ENCODE data around the gene ITGA3.

ITGA3 gene

DNA sequence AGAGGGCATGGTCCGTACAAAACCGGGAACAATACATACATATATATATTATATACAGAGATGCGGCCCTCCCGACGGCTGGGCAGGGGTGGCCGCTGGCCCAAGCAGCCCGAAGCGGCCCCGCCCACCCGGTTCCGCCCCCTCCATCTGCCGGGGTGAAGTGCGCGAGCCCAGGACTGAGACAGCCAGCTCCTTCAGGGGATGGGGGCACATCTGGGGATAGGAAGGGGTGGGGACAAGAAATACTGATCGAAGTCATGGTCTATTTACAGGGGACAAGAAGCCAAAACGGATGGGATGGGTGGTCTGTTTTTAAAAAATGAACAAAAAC is 77.8 kb downstream of the ITGA3 start:
- Histone ChIP-seq H3K36me3 (ENCODE audit: control insufficient read depth, insufficient read depth, low read length) (peaks cover 8% of the 10 kb centered on the region), H3K9ac (ENCODE audit: low read depth, low read length) (no peak overlapping the region), H3K4me3 (ENCODE audit: low read depth, low read length) (no peak overlapping the region), H3K4me1 (ENCODE audit: control insufficient read depth, insufficient read depth, low read length) (peaks cover 21% of the 10 kb centered on the region), H3K27me3 (ENCODE audit: control insufficient read depth, insufficient read depth, low read length) (peaks cover 25% of the 10 kb centered on the region), H3K27ac (ENCODE audit: low read depth, low read length) (no peak overlapping the region), H3K9me3 (ENCODE audit: control insufficient read depth, insufficient read depth, low read length) (no peaks in the 10 kb centered on the region)

DNA sequence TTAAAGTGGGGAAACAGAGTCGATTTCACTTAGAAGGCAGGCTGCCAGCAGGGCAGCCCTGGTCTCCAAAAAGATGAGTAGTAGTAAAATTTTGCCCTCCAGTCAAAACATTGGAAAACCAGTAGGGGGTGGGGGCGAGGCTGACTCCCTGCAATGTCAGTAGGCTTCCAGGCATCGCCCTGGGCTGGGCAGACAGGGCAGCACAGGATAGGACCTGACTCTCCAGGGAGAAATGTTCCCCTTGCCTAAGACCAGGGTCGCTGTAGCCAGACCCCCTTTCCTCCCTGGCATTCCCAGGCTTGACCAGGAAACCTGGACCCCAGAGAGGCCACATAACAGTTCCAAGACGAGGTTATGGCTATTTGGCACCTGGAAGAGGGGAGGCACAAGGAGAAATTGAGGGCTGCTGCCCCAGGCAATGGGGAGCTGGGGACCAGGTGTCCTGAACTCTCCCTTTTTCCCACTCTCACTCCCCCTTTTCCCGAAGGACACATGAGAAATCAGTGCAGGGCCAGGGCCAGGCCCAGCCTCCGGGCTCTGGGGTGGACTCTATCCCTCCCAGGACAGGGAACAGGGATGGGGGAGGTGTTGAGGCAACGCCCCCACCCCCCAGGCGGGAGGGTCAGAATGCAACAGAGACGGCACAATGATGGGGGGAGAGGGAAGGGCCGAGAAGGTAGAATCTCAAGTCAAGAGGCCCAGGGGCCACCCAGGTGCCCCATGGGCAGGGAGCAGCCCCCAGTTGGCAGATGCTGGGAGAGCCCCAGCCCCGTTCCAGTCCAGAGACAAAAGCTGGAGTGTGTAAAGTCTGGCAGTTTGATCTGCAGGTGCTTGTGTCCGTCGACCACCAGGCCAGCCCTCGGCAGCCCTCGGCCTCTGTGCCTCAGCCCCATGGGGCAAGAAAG is 78.5 kb downstream of the ITGA3 start:
- Histone ChIP-seq H3K4me1 (ENCODE audit: control insufficient read depth, insufficient read depth, low read length) (peaks cover 21% of the 10 kb centered on the region), H3K27me3 (ENCODE audit: control insufficient read depth, insufficient read depth, low read length) (peaks cover 25% of the 10 kb centered on the region), H3K36me3 (ENCODE audit: control insufficient read depth, insufficient read depth, low read length) (peaks cover 13% of the 10 kb centered on the region), H3K9me3 (ENCODE audit: control insufficient read depth, insufficient read depth, low read length) (no peaks in the 10 kb centered on the region), H3K4me3 (ENCODE audit: low read depth, low read length) (no peak overlapping the region), H3K27ac (ENCODE audit: low read depth, low read length) (no peak overlapping the region), H3K9ac (ENCODE audit: low read depth, low read length) (no peak overlapping the region)

DNA sequence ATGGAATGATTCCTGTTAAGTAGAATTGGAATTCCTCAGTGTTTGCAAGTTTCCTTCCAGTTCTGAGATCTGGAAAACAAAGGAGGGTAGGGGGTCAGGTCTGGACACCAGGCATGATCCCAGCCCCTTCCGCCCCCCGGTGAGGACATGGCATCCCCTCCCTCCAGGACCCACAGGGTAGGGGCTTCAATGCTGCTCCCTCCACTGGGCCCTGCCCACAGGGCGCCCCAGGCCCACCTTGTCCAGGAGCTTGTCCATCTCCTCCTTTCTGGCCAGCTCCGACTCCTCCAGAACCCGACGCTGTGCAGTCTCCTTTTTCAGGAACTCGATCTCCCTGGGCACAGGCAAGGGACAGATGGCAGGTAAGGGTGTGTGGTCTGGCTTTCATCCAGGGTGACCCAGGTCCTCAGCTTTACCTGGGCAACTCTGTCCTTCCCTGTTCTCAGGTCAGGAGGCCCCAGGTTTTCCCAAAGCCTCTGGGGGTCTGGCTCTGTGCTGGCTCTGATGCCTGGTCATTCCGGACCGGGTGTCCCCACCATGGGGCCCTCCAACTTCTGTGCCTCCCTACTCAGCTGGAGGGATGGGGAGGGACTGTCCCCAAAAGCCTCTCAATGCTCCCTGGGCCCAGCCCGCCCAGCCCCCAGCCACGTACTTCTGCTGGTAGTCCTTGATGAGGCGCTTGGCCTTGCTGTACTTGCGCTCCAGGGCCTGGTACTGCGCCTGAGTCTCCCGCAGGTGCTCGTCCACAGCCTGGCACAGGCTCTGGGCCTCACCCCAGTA is 79.6 kb downstream of the ITGA3 start:
- Histone ChIP-seq H3K27me3 (ENCODE audit: control insufficient read depth, insufficient read depth, low read length) (peaks cover 25% of the 10 kb centered on the region), H3K9me3 (ENCODE audit: control insufficient read depth, insufficient read depth, low read length) (no peaks in the 10 kb centered on the region), H3K27ac (ENCODE audit: low read depth, low read length) (no peak overlapping the region), H3K4me3 (ENCODE audit: low read depth, low read length) (no peak overlapping the region), H3K4me1 (ENCODE audit: control insufficient read depth, insufficient read depth, low read length) (peaks cover 21% of the 10 kb centered on the region), H3K36me3 (ENCODE audit: control insufficient read depth, insufficient read depth, low read length) (peaks cover 13% of the 10 kb centered on the region), H3K9ac (ENCODE audit: low read depth, low read length) (no peak overlapping the region)

DNA sequence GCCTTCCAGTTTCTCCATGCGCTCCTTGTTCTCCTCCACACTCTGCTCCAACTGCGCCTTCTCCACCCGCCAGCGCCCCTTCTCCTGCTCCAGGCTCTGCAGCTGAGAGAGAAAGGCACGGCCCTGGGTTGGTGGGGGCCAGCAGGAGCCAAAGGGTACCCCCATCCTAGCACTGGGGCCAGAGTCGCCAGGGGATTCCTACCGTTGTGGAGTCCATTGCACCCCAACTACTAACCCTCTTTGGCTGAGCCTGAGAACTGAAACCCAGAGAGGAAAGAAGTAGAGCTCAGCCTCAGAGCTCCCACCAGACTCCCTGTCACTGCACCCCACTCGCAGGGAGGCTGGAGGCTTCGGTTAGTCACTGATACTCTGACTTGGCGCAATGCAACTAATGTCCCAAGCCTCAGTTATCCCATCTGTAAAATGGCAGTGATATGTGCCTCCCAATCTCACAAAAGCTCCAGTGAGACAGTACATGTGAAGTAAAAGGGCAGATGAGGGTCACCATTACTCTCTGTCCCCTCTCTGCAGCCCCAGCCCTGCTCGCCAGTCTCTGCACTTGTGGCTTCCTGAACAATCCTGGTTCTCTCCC is 80.3 kb downstream of the ITGA3 start:
- Histone ChIP-seq H3K4me1 (ENCODE audit: control insufficient read depth, insufficient read depth, low read length) (peaks cover 21% of the 10 kb centered on the region), H3K36me3 (ENCODE audit: control insufficient read depth, insufficient read depth, low read length) (peaks cover 20% of the 10 kb centered on the region), H3K9ac (ENCODE audit: low read depth, low read length) (no peak overlapping the region), H3K27ac (ENCODE audit: low read depth, low read length) (no peak overlapping the region), H3K27me3 (ENCODE audit: control insufficient read depth, insufficient read depth, low read length) (peaks cover 18% of the 10 kb centered on the region), H3K9me3 (ENCODE audit: control insufficient read depth, insufficient read depth, low read length) (no peaks in the 10 kb centered on the region), H3K4me3 (ENCODE audit: low read depth, low read length) (no peak overlapping the region)

DNA sequence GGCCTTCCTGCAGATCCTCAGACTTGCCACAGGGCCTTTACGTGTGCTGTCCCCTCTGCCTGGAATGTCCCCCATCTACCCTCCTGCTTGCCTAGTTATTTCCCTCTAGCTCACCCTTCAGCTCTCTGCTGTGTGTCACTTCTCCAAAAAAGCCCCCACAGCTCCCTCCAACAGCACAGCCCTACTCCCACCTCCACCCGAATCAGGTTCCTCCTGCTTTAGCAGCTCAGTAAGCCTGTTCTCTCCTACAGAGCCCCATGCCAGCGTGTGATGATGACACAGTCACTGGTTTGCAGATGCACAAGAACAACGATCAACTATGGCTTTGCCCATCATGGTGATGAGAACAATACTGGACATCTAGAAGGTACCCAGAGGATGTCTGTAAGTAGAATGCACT is 81.1 kb downstream of the ITGA3 start:
- H3K36me3 ChIP-seq (ENCODE audit: control insufficient read depth, insufficient read depth, low read length) = peaks cover 23% of the 10 kb centered on the region
- peaks cover 10% of the 10 kb centered on the region for H3K27me3 ChIP-seq (ENCODE audit: control insufficient read depth, insufficient read depth, low read length)
- H3K9me3 ChIP-seq (ENCODE audit: control insufficient read depth, insufficient read depth, low read length) = no peaks in the 10 kb centered on the region
- H3K4me1 ChIP-seq (ENCODE audit: control insufficient read depth, insufficient read depth, low read length) = peaks cover 21% of the 10 kb centered on the region
- H3K4me3 ChIP-seq (ENCODE audit: low read depth, low read length) = no peak overlapping the region
- H3K27ac ChIP-seq (ENCODE audit: low read depth, low read length) = no peak overlapping the region
- H3K9ac ChIP-seq (ENCODE audit: low read depth, low read length) = no peak overlapping the region

DNA sequence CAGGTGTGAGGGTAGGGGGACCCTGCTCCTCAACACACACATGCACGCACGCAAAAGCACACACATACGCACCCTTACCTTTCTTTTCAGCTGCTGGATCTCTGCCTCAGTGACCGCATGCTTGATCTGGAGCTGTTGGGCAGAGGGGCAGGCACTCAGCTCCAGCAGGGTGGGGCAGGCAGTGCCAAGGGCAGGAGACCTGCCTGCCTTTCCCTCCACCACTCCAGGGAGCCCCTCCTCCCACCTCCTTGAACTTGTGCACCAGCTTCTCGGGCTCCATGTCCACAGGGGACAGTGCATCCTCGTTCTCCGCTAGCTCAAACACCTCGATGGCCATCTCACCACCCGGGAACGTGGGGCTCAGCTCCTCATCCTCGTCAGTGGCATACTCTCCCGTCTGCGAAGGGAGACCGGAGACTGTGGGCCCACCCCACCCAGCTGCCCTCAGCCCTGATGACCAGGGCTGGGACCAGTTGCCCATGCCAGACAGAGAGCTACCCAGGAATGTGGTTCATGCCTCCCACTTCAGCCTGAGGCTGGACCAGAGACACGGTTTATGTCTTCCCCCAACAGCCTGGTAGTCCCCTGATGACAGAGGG is 83.4 kb downstream of the ITGA3 start:
- Histone ChIP-seq H3K36me3 (ENCODE audit: control insufficient read depth, insufficient read depth, low read length) (peaks cover 25% of the 10 kb centered on the region), H3K27me3 (ENCODE audit: control insufficient read depth, insufficient read depth, low read length) (no peaks in the 10 kb centered on the region), H3K4me3 (ENCODE audit: low read depth, low read length) (no peak overlapping the region), H3K9ac (ENCODE audit: low read depth, low read length) (no peak overlapping the region), H3K27ac (ENCODE audit: low read depth, low read length) (no peak overlapping the region), H3K4me1 (ENCODE audit: control insufficient read depth, insufficient read depth, low read length) (peaks cover 6% of the 10 kb centered on the region), H3K9me3 (ENCODE audit: control insufficient read depth, insufficient read depth, low read length) (no peaks in the 10 kb centered on the region)
